HepG2 (cell line): ENCODE measurements around the gene SEC61A2. TPM values are rescaled to one million over a fixed set of nuclear protein-coding genes. Genes with fewer than 3 reads are reported as not detected.

Experiments
- KDM5B ChIP-seq: sonication (generic); formaldehyde crosslinking; IDR thresholded peaks from 2 replicates; pipeline ENCODE4 v1.4.0; 2020; ENCODE audit warnings: missing genetic modification reagents, mild to moderate bottlenecking, borderline replicate concordance
- KLF6 ChIP-seq: IDR thresholded peaks from 2 replicates; pipeline ENCODE4 v1.8.0; 2016; ENCODE audit warnings: missing biosample characterization, missing genetic modification reagents
- MLX ChIP-seq: IDR thresholded peaks from 2 replicates; pipeline ENCODE4 v1.6.1; 2016
- MXD1 ChIP-seq: sonication (generic); formaldehyde crosslinking; IDR thresholded peaks from 2 replicates; pipeline ENCODE4 v1.4.0; 2020; ENCODE audit warnings: mild to moderate bottlenecking, missing genetic modification reagents
- NONO ChIP-seq, 2 experiments: fragments of 450-650 bp in 1 of 2; sonication (generic) in 1 of 2; formaldehyde crosslinking in 1 of 2; IDR thresholded peaks in 1 of 2; conservative IDR thresholded peaks in 1 of 2; 2 replicates each; pipeline versions ENCODE4 v1.6.1 to v1.8.0; 2017 to 2022; ENCODE audit warnings: mild to moderate bottlenecking in 1 of 2, missing genetic modification reagents in 1 of 2, moderate library complexity in 1 of 2
- NRL ChIP-seq: sonication (generic); formaldehyde crosslinking; IDR thresholded peaks from 2 replicates; pipeline ENCODE4 v1.5.0; 2020; ENCODE audit warnings: missing genetic modification reagents, mild to moderate bottlenecking, moderate library complexity, borderline replicate concordance
- PHF8 ChIP-seq: sonication (generic); formaldehyde crosslinking; IDR thresholded peaks from 2 replicates; pipeline ENCODE4 v1.5.0; 2020; ENCODE audit warnings: missing genetic modification reagents
- ZNF720 ChIP-seq: sonication (generic); formaldehyde crosslinking; IDR thresholded peaks from 2 replicates; pipeline ENCODE4 v1.4.0; 2020; ENCODE audit warnings: missing genetic modification reagents
- ZNF768 ChIP-seq: sonication (generic); formaldehyde crosslinking; IDR thresholded peaks from 2 replicates; pipeline ENCODE4 v1.4.0; 2020; ENCODE audit warnings: missing genetic modification reagents
- ZNF777 ChIP-seq: sonication (generic); formaldehyde crosslinking; IDR thresholded peaks from 2 replicates; pipeline ENCODE4 v1.4.0; 2020; ENCODE audit warnings: missing genetic modification reagents
- polyA plus RNA-seq, 8 experiments: library from polyadenylated mRNA; depleted of rRNA in 3 of 8; stranded (reverse) in 7 of 8; unstranded in 1 of 8; fragments of >200 nt; fragmentation: Illumina TruSeq in 4 of 8; extraction: Trizol in 4 of 8; gene quantifications; 2 replicates each; pipeline versions ENCODE4 v1.2.1 to v1.2.3, GENCODE V29; 2011 to 2016; ENCODE audit warnings: low read depth in 4 of 8, missing spikeins in 1 of 8, mixed read lengths in 1 of 8; ENCODE audit not compliant: insufficient read depth in 1 of 8
- total RNA-seq, 5 experiments: library from RNA; depleted of rRNA; stranded (reverse); fragments of >200 nt; fragmentation: Illumina TruSeq; extraction: Trizol; gene quantifications; 2 replicates each; pipeline ENCODE4 v1.2.3, GENCODE V29; 2016; ENCODE audit warnings: low read depth in 1 of 5
- TF ChIP-seq, protein P1 (sequence below): sonication (generic); formaldehyde crosslinking; IDR thresholded peaks from 2 replicates; pipeline ENCODE4 v1.4.0; 2020; ENCODE audit warnings: mild to moderate bottlenecking, missing genetic modification reagents
- TF ChIP-seq, protein P2 (sequence below): sonication (generic); formaldehyde crosslinking; IDR thresholded peaks from 2 replicates; pipeline ENCODE4 v1.4.0; 2020; ENCODE audit warnings: missing genetic modification reagents, borderline replicate concordance
- TF ChIP-seq, protein P3 (sequence below): sonication (generic); formaldehyde crosslinking; IDR thresholded peaks from 2 replicates; pipeline ENCODE4 v1.4.0; 2020; ENCODE audit warnings: missing genetic modification reagents

Gene SEC61A2
- total and polyA plus RNA-seq, 2 of the 13 experiments (the other 11 are each of a cell fraction or from before 2014, with no cell fraction given) = 5.5 to 7.4 TPM

DNA sequence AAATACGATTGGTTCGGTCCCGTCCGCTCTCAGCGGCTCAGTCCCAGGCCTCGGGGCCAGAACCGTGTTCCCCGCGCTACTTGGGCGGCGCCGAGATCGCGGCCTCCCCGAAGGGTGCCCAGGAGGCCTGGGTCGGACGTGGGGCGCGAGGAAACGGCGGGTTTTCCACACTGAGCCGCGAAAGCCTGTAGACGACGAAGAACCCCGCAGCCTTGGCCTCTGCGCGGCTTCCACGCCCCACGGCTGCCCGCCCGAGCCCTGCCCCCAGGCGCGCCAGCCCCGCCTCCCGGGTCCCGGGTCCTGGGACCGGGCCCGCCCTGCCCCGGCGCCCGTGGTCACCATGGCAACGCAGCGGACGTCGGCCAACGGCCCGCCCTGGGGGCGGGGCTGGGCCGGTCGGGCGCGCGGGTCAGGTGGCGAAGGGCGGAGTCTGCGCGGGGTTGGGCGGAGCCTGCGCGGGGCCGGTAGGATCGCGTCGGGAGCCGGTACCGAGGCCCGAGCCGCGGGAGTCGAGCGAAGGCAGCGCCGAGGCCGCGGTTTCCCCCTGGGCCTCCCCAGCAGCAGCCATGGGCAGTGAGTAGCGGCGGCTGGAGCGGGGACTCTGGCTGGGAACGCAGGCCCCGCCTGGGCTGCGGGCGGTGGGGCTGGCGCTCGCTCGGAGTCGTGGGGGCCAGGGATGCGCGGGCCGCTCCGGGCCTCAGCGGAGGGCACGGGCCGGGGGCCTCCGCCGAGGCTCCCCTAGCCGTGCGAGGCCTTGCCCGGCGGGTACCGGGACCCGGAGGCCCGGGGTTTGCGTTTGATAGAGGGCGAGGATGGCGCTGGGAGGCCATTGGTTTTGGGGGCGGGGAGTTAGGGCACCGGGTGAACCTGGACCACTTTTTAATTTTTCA, at the start of gene SEC61A2 (continued):
- peak; percentile 68; the same call in 1 of the 2 replicates for TF ChIP-seq MXD1
- TF ChIP-seq ZNF768 (CRISPR knock-in tag) = 0 out of 2 replicates have a peak, but pooled peaks have one; percentile 34
- TF ChIP-seq NRL (CRISPR knock-in tag) = peak; percentile 56; the same call in 1 of the 2 replicates
- TF ChIP-seq, protein P1, sequence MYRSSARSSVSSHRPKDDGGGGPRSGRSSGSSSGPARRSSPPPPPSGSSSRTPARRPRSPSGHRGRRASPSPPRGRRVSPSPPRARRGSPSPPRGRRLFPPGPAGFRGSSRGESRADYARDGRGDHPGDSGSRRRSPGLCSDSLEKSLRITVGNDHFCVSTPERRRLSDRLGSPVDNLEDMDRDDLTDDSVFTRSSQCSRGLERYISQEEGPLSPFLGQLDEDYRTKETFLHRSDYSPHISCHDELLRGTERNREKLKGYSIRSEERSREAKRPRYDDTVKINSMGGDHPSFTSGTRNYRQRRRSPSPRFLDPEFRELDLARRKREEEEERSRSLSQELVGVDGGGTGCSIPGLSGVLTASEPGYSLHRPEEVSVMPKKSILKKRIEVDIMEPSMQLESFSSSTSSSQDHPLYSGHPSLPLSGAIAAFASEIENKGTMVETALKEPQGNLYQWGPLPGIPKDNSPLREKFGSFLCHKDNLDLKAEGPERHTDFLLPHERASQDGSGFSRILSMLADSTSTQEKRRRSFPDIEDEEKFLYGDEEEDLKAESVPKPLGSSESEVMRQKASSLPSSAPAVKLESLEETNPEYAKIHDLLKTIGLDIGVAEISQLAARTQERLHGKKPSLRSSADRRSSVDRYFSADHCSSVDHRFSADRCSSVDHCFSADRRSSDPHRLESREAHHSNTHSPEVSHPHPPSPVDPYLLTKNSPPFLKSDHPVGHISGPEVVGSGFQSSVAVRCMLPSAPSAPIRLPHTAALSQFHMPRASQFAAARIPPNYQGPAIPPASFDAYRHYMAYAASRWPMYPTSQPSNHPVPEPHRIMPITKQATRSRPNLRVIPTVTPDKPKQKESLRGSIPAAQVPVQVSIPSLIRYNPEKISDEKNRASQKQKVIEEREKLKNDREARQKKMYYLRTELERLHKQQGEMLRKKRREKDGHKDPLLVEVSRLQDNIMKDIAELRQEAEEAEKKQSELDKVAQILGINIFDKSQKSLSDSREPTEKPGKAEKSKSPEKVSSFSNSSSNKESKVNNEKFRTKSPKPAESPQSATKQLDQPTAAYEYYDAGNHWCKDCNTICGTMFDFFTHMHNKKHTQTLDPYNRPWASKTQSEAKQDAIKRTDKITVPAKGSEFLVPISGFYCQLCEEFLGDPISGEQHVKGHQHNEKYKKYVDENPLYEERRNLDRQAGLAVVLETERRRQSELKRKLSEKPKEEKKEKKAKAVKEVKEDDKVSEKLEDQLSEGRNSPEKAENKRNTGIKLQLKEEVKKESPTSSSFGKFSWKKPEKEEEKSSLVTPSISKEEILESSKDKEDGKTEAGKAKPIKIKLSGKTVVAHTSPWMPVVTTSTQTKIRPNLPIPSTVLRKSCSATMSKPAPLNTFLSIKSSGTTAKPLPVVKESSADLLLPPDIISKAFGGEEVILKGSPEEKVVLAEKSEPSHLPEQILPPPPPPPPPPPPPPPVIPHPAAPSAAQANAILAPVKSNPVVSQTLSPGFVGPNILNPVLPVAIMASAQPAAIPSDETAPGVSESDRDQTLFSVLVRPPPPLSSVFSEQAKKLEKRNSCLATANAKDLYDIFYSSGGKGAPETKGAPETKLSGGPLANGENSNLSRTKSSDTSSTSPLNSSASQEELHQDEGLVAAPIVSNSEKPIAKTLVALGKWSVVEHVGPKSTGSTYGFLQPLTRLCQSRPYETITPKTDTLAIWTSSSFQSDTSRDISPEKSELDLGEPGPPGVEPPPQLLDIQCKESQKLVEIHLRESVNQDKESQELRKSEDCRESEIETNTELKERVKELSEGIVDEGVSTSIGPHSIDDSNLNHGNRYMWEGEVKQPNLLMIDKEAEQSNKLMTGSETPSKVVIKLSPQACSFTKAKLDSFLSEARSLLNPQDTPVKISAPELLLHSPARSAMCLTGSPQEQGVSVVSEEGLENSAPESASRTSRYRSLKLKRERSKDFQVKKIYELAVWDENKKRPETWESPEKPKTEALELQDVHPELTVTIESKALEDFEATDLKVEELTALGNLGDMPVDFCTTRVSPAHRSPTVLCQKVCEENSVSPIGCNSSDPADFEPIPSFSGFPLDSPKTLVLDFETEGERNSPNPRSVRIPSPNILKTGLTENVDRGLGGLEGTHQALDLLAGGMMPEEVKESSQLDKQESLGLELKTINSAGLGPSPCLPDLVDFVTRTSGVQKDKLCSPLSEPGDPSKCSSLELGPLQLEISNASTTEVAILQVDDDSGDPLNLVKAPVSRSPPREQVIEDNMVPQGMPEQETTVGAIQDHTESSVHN = no peak
- TF ChIP-seq PHF8 = peak; percentile 92
- TF ChIP-seq, protein P2, sequence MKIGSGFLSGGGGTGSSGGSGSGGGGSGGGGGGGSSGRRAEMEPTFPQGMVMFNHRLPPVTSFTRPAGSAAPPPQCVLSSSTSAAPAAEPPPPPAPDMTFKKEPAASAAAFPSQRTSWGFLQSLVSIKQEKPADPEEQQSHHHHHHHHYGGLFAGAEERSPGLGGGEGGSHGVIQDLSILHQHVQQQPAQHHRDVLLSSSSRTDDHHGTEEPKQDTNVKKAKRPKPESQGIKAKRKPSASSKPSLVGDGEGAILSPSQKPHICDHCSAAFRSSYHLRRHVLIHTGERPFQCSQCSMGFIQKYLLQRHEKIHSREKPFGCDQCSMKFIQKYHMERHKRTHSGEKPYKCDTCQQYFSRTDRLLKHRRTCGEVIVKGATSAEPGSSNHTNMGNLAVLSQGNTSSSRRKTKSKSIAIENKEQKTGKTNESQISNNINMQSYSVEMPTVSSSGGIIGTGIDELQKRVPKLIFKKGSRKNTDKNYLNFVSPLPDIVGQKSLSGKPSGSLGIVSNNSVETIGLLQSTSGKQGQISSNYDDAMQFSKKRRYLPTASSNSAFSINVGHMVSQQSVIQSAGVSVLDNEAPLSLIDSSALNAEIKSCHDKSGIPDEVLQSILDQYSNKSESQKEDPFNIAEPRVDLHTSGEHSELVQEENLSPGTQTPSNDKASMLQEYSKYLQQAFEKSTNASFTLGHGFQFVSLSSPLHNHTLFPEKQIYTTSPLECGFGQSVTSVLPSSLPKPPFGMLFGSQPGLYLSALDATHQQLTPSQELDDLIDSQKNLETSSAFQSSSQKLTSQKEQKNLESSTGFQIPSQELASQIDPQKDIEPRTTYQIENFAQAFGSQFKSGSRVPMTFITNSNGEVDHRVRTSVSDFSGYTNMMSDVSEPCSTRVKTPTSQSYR (CRISPR knock-in tag) = 0 out of 2 replicates have a peak, but pooled peaks have one; percentile 15
- TF ChIP-seq KLF6 (CRISPR knock-in tag) = 0 out of 2 replicates have a peak, but pooled peaks have one; percentile 5
- TF ChIP-seq MLX = 0 out of 2 replicates have a peak, but pooled peaks have one; percentile 30
- no peak for TF ChIP-seq NONO (IDR thresholded peaks at IDR 0.05)
- TF ChIP-seq NONO (CRISPR knock-in tag; conservative IDR thresholded peaks at IDR 0.05) = no peak; the same call in 1 of the 2 replicates
- TF ChIP-seq, protein P3, sequence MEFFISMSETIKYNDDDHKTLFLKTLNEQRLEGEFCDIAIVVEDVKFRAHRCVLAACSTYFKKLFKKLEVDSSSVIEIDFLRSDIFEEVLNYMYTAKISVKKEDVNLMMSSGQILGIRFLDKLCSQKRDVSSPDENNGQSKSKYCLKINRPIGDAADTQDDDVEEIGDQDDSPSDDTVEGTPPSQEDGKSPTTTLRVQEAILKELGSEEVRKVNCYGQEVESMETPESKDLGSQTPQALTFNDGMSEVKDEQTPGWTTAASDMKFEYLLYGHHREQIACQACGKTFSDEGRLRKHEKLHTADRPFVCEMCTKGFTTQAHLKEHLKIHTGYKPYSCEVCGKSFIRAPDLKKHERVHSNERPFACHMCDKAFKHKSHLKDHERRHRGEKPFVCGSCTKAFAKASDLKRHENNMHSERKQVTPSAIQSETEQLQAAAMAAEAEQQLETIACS (CRISPR knock-in tag) = peak; percentile 15; the same call in 1 of the 2 replicates
- TF ChIP-seq ZNF777 = peak; percentile 52; the same call in 1 of the 2 replicates
- TF ChIP-seq KDM5B (CRISPR knock-in tag) = peak; percentile 84; the same call in 1 of the 2 replicates
- no peak for TF ChIP-seq ZNF720 (CRISPR knock-in tag)
